ENCODE measurements around the gene LPCAT1.

Gene LPCAT1

DNA sequence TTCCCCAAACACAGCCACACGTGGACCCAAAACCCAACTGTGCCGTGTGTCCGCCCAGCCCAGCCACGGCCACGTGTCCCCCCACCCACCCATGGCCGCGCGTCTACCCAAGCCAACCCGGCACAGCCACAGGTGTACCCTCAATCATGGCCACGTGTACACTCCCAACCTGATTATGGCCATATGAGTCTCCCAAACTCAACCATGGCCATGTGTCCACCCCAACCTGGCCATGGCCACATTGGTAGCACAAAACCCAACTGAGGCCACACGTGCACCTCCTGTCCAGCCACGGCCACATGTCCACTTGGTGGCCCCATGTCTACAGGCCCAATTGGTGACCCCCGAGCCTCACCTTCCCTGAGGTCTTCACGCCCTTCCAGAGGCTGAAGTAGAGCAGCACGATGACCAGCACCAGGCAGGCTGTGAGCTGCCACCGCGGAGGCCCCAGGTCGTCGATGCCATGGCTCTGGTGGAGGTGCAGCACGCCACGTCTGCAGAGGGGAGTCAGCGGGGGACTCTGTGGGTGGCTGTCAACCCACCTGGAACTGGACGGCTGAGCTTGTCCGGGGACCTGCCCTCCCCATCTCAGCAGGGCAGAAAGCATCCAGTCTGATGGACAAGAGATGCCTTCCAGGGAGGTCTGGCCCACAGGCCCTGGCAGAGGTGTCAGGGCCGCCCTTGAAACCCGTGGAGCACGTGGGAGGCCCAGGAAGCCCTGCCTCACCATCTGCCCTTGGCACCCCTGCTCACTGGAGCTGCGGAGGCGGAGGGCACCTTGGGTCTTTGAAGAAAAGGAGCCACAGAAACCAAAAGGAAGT, 102.0 kb downstream of the LPCAT1 start:
- Histone ChIP-seq H3K4me1 (ENCODE audit: low read depth, poor library complexity, severe bottlenecking) (no peaks in the 10 kb centered on the region), H3K79me2 (ENCODE audit: insufficient read depth, low read depth) (no peaks in the 10 kb centered on the region), H3K27me3 (ENCODE audit: insufficient read depth, low read depth) (peaks cover 9% of the 10 kb centered on the region; the same call in 1 of the 2 replicates), H2AFZ (ENCODE audit: low read depth) (no peak overlapping the region), H3K4me2 (no peak overlapping the region), H4K20me1 (ENCODE audit: insufficient read depth) (no peaks in the 10 kb centered on the region), H3K4me3 (IDR thresholded peaks at IDR 0.05; ENCODE audit: insufficient read depth, low read depth, low read length) (no peak overlapping the region), H3K9ac (no peak overlapping the region), H3K36me3 (ENCODE audit: insufficient read depth) (no peaks in the 10 kb centered on the region), H3K27ac (no peak overlapping the region)
- TF ChIP-seq CTCF (conservative IDR thresholded peaks at IDR 0.05; ENCODE audit: low read depth, low read length), result no peak

GRCh38 chr5:1420211-1421195, 103.3 kb downstream of the LPCAT1 start:
- TF ChIP-seq CTCF (conservative IDR thresholded peaks at IDR 0.05; ENCODE audit: low read depth, low read length), result no peak
- H3K36me3 ChIP-seq (ENCODE audit: insufficient read depth), result no peaks in the 10 kb centered on the region
- H3K27me3 ChIP-seq (ENCODE audit: insufficient read depth, low read depth), result peaks cover 19% of the 10 kb centered on the region; the same call in 1 of the 2 replicates
- H3K79me2 ChIP-seq (ENCODE audit: insufficient read depth, low read depth), result no peaks in the 10 kb centered on the region
- no peaks in the 10 kb centered on the region for H4K20me1 ChIP-seq (ENCODE audit: insufficient read depth)
- no peak overlapping the region for H3K9ac ChIP-seq
- no peak overlapping the region for H2AFZ ChIP-seq (ENCODE audit: low read depth)
- no peak overlapping the region for H3K27ac ChIP-seq
- no peak overlapping the region for H3K4me2 ChIP-seq
- no peaks in the 10 kb centered on the region for H3K4me1 ChIP-seq (ENCODE audit: low read depth, poor library complexity, severe bottlenecking)
- H3K4me3 ChIP-seq (IDR thresholded peaks at IDR 0.05; ENCODE audit: insufficient read depth, low read depth, low read length), result no peak overlapping the region

DNA sequence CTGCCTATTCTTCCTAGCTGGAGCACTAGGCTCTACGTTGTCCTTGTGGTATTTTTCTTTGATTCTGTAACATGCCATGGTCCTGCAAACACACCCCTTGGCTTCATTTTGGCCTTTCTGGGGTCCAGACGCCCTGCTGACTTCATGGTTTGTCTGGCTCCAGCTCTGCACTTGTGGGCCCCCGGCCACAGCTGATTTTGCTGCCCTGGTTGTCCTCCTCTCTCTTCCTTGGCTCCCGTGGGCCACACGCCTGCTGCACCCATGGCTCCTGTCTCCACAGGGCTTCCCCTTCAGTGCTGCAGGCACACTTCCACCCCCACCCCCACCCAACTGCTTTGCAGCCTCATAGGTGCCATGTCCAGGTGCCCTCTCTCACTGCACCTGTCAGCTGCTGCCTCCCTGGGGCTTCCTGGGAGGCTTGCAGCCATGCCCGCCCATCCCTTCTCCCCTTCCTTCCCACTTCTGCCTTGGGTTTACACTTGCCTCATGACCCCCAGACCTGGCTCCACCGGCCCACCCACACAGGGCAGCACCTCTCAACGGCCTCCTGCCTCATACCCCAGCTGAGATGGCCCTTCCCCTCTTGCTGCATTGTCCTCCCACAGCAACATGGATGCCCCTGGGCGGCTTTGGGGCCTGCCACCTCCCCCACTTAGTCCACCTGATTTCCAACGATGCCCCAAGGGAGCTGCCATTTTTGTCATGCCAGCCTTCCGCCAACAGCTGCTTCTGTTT, 104.1 kb downstream of the LPCAT1 start:
- Histone ChIP-seq H3K27ac (no peak overlapping the region), H2AFZ (ENCODE audit: low read depth) (no peak overlapping the region), H3K9ac (no peak overlapping the region), H3K27me3 (ENCODE audit: insufficient read depth, low read depth) (peaks cover 28% of the 10 kb centered on the region), H4K20me1 (ENCODE audit: insufficient read depth) (no peaks in the 10 kb centered on the region), H3K79me2 (ENCODE audit: insufficient read depth, low read depth) (no peaks in the 10 kb centered on the region), H3K4me1 (ENCODE audit: low read depth, poor library complexity, severe bottlenecking) (no peaks in the 10 kb centered on the region), H3K36me3 (ENCODE audit: insufficient read depth) (no peaks in the 10 kb centered on the region), H3K4me2 (no peak overlapping the region), H3K4me3 (IDR thresholded peaks at IDR 0.05; ENCODE audit: insufficient read depth, low read depth, low read length) (no peak overlapping the region)
- TF ChIP-seq CTCF (conservative IDR thresholded peaks at IDR 0.05; ENCODE audit: low read depth, low read length), result no peak

DNA sequence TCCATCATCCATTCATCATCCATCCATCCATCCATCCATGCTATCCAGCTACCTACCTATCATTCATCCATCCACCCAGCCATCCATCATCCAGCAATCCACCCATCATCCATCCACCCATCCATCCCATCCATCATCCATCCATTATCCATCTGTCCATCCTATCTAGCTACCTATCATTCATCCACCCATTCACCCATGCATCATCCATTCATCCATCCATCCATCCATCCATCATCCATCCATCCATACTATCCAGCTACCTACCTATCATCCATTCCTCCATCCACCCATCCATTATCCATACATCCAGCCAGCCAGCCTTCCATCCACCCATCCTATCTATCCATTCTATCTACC, 104.9 kb downstream of the LPCAT1 start:
- Histone ChIP-seq H4K20me1 (ENCODE audit: insufficient read depth) (no peaks in the 10 kb centered on the region), H3K4me1 (ENCODE audit: low read depth, poor library complexity, severe bottlenecking) (no peaks in the 10 kb centered on the region), H3K4me3 (IDR thresholded peaks at IDR 0.05; ENCODE audit: insufficient read depth, low read depth, low read length) (no peak overlapping the region), H3K27me3 (ENCODE audit: insufficient read depth, low read depth) (peaks cover 29% of the 10 kb centered on the region), H3K4me2 (no peak overlapping the region), H3K36me3 (ENCODE audit: insufficient read depth) (no peaks in the 10 kb centered on the region), H3K79me2 (ENCODE audit: insufficient read depth, low read depth) (no peaks in the 10 kb centered on the region), H3K27ac (no peak overlapping the region), H2AFZ (ENCODE audit: low read depth) (no peak overlapping the region), H3K9ac (no peak overlapping the region)
- TF ChIP-seq CTCF (conservative IDR thresholded peaks at IDR 0.05; ENCODE audit: low read depth, low read length), result no peak

Measured in KMS-11 (cell line).